NCI-H345 (cell line): ENCODE measurements around the gene SCGB1C1.
"Not testable (repeated sequence)": the region's sequence is repeated elsewhere in the genome, so short reads cannot be mapped to it uniquely, and the experiment has no call there.

Experiments used
- DNase-seq: peaks from one replicate; lab custom pipeline; 2025; lab: John Stamatoyannopoulos, UW

SCGB1C1 gene

DNA sequence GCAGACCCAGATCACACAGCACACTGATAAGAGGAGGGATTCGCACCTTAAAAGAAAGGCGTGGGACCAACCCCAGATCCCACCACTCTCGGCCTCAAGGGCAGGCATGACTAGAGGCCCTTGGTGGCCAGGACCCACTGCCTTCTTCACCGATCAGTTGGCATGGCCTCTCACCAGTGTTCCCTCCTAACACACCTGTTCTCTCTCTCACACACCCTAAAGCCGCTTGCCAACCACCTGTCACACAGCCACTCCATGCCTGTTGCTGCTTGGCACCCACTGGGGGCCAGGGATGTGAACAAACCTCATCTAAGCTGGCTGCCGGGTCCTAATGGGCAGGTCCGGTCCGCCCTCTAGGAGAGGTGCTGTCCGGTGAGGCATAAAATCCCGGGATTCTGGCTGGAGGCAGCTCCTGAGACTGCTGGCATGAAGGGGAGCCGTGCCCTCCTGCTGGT is at the start of gene SCGB1C1:
Gene SCGB1C1 (plus strand): TSS at position 405 of the 455 bp plus-strand sequence. CDS start 22 bp downstream, at position 427.
- not testable (repeated sequence) for DNase-seq

DNA sequence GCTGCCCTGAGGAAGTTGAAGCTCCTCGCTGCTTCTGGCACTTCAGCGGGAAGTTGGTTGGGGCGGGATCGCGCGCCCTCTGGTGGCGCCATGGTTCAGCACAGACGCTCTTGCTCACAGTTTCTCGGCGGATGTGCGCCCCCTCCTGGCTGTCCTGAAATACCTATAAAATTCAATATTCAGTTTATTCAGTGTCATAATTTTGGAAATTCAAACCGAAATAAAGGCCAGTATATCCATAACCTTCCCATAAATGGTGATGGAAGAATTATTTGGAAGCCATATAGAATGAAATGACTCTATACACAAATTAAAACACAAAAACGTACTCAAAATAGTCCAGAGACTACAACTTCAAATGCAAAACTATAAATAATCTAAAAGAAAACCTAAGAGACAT is 12.6 kb upstream of the SCGB1C1 start:
- DNase-seq, result not testable (repeated sequence)

DNA sequence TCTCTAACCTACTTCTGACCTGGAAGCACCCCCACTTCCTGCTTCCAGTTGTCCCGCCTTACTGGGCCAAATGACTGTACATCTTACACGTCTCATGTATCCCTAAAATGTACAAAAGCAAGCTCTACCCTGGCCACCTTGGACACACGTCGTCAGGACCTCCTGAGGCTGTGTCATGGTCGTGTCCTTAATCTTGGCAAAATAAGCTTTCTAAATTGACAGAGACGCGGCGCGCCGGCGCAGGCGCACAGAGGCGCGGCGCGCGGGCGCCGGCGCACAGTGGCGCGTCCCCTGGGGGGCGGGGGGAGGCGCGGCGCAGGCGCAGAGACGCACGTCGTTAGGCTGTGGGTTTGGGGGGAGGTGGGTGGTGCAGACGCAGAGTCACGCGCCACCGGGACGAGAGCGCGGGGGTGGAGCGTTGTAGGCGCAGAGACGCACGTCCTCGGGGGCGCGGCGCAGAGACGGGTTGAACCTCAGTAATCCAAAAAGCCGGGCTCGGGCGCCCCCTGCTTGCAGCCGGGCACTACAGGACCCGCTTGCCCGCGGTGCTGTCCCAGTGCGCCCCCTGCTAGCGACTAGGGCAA is 3.6 kb upstream of the SCGB1C1 start:
- DNase-seq, result not testable (repeated sequence)

DNA sequence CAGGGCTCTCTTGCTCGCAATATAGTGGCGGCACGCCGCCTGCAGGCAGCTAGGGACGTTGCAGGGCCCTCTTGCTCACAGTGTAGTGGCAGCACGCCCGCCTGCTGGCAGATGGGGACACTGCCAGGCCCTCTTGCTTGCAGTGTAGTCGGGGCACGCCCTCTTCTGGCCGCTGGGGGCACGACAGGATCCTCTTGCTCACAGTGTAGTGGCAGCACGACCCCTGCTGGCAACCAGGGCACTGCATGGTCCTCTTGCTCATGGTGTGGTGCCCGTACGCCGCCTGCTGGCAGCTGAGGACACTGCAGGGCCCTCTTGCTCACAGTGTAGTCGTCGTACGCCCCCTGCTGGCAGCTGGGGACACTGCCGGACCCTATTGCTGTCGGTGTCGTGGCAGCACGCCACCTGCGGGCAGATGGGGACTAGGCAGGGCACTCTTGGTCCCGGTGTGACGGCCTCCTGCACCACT is 3.0 kb upstream of the SCGB1C1 start:
- not testable (repeated sequence) for DNase-seq

DNA sequence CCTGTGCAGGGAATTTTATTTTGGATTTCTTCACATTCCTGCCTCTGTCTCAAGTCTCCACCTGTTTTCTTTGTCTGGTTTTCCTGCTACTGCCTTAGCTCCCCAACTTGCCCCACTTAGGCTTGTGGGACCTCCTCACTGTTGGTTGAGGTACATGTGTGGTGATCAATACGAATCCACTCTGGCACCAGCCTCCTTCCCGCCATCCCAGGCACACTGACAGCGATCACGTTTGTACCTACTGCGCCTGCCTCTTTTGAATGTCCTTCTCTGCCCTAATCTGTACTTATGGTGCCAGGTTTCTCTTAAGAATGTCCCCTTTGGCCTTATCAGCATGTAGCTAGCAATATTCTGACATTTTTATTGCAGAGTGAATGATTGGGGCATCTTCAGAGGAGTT is 2.3 kb upstream of the SCGB1C1 start:
- not testable (repeated sequence) for DNase-seq

DNA sequence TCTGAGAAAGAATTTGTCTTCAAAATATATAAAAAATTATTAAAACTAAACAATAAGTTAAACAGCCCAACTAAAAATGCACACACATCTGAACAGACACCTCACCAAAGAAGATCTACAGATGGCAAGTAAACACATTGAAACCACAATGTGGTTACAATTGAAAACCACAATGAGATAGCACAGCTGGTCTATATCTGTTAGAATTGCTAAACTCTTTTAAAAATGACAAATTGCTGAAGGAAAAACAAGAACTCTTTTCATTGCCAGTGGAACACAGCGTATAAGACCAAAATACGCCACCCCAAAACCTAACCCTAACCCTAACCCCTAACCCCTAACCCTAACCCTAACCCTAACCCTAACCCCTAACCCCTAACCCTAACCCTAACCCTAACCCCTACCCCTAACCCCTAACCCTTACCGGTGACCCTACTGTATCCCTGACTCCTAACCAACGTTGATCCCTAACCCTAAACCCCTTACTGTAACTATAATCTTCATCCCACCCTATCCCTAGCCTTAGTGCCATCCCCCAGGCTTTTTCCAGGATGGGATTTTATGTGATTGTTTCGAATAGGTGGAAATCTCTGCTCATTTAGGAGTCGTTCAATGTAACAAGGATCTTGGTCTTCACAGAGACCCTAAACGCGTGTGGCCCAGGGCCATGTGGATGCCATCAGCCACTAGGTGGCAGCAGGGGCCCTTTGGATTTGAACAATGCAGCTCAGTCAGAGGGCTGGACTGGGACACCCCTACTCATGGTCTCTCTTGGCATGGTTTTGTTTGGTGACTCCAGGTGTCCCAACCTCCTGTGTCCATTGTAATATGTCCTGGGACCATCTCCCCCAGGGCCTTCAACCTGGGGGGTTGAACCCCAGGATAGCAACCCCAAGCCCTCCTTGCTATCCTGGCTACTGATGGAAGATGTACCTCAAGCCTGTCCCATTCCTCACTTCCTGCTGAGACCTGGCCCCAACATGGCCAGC is 1.1 kb upstream of the SCGB1C1 start:
- DNase-seq, result not testable (repeated sequence)

DNA sequence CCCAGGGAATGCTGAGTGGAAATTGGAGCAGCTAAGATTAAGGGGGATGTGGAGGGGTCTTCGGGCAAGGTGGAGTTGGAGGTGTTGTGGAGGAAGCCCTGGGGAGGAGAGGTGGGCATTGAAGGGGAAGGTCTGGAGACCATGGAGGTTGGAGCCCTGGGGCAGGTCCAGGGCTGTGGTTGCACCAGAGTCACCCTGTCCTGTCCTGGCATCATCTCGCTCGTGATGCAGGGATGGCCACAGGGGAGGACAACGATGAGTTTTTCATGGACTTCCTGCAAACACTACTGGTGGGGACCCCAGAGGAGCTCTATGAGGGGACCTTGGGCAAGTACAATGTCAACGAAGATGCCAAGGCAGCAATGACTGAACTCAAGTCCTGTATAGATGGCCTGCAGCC is 603 bp downstream of the SCGB1C1 start:
- not testable (repeated sequence) for DNase-seq

DNA sequence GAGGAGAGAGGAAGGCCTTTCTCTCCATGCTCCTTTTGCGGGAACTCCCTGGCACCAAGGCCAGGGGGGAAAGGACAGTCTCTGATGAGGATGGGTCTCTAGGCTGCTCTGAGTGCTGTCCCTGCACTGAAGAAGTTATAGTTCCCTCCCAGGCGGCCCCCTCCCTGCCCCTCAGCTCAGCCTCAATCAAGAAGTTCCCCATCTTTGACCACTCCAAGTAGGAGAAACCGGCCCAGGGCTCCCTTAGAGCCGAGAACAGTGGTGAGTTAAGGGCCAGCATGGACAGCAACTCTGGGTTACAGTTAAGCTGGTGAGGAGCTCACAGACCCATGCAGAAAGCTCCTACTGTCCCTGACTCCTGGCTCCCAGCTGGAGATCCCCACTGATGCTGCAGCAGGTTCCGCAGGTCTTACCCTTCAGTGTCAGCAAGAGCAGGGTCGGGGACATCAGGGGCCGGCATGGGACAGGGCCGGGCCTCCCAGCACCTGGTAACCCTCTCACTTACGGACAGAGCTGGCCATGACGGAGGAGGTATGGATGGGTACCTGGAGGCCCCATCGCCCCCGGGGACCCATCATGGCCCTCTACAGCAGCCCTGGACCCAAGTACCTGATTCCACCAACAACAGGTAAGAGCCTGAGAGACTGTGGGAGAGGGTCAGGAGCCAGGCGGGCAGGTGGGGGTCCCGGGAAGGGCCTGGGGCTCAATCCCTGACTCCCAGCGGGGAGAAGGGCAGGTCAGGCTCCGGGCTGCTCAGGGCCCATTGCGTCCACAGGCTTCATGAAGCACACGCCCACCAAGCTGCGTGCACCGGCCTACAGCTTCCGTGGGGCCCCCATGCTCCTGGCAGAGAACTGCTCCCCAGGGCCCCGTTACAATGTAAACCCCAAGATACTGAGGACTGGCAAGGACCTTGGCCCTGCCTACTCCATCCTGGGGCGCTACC is 4.2 kb downstream of the SCGB1C1 start:
- DNase-seq, result no peak

DNA sequence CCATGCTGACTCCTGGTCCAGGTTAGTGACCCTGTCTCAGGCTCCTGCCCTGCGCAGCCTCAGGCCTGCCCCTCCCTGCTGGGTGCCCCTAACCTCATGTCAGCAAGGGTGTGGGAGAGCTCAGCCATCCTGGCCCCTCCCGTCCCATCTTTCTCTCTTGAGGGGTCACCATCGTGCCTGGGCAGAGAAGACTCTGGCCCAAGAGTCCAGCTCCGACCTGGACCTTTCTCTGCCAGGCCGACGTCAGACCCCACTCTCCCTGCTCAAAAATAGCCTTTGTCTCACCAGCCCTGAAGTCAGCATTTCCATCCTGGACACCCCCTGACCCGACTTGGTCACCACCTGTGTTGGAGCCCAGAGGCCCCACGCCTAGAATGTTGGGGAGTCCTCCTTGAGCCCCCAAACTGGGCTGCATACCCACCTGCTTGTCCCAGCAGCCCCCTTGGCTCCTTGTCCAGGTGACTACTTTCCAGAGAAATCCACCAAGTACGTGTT is 4.9 kb downstream of the SCGB1C1 start:
- DNase-seq, result no peak

DNA sequence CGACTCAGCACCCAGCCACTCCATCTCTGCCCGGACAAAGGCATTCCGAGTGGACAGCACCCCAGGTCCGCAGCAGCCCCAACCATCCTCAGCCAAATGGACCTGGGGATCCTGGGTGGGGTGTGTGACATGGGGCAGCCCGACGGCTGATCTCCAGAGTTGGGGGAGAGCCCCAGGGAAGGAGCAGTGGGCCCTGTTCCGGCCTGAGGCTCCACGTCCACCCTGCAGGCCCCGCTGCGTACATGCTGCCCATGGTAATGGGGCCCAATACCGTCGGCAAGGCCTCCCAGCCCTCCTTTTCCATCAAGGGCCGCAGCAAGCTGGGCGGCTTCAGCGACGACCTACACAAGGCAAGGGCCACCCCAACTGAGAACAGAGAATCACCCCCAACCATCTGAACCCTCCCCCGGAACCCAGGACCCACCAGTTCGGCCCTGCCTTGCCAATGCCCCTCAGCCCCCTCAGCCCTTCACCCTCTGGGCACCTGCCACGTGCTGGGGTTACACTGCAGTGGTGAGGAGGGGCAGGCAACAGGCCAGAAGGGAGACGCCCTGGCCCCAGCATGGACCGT is 5.4 kb downstream of the SCGB1C1 start:
- no peak for DNase-seq

DNA sequence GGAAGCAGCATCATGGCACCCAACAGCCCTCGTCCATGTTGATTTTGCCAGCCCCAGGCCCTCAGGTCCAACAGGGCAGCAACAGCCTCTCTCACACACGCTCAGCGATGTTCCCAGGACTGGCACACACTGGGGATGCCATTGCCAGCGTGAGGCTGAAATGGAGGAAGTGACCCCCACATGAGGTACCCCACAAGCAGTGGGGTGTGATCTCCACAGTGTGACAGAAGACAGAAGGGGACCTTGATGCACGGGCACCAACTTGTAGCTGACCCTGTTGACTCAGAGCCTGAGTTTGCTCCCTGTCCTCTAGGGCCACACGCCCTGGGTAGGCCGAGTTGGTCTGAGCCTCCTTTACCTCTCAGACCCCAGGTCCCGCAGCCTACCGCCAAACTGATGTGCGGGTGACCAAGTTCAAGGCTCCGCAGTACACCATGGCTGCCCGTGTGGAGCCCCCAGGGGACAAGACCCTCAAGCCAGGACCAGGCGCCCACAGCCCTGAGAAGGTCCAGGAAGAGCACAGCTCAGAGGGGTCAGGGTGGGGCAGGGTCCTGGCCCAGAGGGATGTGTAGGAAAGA is 6.2 kb downstream of the SCGB1C1 start:
- no peak for DNase-seq

DNA sequence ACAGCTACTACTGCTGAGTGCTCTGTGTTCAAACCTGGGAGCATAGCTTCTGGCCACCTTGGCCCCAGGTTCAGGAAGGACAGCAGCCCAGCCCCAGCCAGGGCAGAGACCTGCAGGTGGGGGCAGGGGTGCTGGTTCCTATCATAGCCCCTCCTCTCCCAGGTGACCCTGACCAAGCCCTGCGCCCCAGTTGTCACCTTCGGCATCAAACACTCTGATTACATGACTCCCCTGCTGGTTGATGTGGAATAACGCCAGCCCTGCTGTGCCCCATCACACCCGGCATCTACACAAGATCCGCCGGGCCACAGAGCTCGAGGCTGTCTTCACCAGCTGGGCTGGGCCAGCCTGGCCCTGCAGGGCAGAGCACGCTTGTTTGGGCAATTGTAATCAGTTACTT is 6.9 kb downstream of the SCGB1C1 start:
- DNase-seq, result no peak

DNA sequence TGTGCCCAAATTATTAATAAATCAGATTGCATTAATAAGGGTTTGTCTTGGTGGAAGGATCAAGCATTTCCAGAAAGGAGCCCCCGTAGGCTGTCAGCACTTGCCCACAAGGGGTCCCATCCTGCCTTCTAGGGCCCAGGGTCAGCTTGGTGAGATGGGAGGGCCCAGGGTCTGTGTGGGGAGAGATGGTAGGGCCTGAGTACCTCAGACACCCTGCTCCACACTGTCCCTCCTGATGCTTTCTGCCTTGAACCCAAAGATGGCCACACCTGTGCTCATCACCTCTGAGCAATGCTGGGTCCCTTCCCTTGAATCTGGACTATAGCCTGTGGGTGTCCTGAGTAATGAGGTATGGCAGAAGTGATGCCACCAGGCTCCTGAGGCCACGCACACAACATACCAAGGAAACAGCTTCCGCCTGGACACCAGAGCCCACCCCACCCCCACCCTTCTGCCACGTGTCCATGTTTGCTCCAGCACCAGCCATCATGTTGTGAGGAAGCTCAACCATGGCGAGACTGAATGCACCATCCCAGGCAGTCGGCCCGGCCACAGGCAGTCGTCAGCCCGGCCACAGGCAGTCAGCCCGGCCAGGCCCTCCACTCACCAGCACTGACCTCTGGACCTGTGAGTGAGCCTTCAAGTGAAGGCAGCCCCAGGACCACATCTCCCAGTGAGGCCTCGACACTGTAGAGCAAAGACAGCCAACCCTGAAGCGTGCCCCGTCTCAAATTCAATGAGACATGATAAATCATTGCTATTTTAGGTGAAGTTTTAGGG is 7.5 kb downstream of the SCGB1C1 start:
- DNase-seq, result no peak

DNA sequence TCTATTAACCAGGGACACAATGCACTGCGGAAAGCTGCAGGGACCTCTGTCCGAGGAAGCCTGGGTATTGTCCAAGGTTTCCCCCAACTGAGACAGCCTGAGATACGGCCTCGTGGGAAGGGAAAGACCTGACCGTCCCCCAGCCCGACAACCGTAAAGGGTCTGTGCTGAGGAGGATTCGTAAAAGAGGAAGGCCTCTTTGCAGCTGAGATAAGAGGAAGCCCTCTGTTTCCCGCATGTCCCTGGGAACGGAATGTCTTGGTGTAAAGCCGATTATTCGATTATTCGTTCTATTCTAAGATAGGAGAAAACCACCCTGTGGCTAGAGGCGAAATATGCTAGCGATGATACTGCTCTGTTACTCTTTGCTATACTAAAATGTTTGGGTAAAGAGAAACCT is 9.1 kb downstream of the SCGB1C1 start:
- no peak for DNase-seq

DNA sequence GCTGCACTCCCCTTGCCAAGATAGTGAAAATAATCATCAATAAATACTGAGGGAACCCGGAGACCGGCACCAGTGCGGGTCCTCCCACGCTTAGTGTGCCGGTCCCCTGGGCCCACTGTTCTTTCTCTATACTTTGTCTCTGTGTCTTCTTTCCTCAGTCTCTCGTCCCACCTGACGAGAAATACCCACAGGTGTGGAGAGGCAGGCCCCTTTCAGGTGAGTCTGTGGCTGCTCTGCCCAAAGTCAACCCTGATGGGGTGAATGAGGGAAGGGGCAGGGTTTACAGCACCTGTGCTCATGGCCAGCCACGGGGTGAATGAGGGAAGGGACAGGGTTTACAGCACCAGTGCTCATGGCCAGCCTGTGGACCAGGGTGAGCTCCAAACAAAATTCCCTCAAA is 9.6 kb downstream of the SCGB1C1 start:
- no peak for DNase-seq

DNA sequence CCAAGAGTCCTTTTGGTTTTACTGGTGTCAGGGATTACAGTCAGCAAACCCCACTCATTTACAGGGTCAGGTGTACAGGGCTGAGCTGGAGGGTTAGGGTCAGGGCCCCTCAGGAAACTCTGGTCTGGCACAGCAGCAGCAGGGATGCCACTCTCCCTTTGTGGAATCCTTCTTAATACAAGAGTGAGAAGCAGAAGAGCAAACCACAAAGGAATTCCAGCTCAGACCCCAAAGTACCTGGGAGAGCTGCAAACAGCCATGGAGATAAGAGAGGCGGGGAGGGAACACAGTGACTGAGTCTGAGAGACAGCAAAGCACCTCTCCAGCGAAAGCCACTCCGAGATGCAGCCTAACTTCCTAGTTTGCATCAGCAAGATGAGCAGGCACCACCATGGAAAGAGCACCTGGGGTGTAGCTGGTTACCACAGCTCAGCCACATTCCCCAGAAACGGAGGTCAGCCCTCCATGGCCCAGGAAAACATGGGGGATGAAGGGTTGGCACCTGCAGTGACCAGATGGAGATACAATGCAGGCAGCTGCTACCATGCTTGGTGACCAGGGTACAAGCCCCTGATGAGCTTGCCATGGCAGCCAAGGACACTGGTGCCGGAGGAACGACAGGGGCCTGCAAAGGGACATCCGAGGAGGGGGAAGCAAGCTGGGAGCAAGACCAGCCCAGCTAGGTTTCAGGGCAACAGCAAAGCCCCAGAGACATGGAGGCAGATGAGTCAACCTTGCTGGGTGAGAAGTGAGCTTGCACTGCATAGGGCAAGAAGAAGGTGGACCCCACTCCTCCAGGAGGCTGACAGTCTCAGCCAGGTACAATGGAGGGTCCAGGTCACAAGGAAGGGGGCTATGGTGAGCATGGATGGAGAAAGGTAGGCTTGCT is 10.4 kb downstream of the SCGB1C1 start:
- DNase-seq, result no peak

DNA sequence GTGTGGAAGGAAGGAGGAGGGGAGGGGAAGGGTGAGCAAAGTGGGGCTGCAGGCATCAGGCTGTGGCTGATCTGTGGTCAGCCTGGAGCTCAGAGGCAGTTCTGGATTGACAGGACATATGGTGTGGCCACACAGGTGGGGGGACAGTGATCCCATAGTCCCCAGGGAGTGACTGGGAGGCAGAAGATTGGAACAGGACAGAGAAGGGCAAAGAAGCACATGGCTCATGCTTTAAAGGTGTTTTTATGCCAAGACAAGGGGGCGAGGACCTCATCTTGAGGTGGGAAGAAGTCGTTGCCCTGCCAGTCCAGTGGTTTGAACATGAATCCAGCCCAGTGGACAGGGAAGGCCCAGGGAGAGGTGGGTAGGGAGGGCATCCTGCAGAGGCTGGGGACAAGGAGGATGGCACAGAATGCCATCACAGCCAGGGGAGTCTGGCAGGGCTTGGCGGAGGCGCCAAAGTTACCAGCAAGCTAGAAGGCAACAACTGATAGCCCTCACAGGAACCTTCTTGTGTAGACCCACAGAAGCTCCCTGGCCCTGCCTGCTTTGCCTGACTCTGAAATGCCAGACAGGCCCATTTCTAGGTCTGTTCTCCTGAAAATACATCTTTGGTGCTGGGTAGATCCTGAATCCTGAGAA is 11.2 kb downstream of the SCGB1C1 start:
- DNase-seq, result no peak

DNA sequence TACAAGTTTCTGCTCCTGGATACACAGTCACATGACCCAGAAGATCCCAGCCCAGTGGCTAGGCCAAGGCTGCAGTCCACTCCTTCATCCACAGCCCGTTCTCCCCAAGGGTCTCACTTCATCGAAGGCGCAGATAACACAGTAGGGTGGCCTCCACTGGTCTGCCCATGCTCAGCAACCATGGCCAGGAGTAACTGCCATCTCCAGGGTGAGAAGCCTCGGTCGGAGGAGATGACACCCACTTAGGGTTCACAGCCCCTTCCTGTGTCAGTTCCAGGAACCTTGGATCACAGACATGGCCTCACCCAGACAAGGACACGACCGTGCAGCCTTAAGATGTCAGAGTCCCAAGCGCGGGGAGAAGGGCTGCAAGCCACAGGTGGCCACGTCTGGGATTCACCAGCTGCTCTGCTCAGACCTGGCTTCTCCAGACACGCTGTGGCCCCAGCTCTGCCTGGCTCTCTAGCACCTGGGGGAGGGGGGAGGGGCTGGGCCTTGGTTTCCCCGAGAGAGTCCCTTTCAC is 11.8 kb downstream of the SCGB1C1 start:
- DNase-seq, result no peak
